ENCODE measurements around the gene RBM23. TPM values are rescaled to one million over a fixed set of nuclear protein-coding genes. Genes with fewer than 3 reads are reported as not detected.
A peak's percentile ranks its signal among the peaks of the same experiment; 100 is the strongest.

RBM23 gene
- total and polyA plus RNA-seq, 9 of the 15 experiments (the other 6 are each of a cell fraction or from before 2014, with no cell fraction given), result 46.0 to 102 (median 58.5) TPM

DNA sequence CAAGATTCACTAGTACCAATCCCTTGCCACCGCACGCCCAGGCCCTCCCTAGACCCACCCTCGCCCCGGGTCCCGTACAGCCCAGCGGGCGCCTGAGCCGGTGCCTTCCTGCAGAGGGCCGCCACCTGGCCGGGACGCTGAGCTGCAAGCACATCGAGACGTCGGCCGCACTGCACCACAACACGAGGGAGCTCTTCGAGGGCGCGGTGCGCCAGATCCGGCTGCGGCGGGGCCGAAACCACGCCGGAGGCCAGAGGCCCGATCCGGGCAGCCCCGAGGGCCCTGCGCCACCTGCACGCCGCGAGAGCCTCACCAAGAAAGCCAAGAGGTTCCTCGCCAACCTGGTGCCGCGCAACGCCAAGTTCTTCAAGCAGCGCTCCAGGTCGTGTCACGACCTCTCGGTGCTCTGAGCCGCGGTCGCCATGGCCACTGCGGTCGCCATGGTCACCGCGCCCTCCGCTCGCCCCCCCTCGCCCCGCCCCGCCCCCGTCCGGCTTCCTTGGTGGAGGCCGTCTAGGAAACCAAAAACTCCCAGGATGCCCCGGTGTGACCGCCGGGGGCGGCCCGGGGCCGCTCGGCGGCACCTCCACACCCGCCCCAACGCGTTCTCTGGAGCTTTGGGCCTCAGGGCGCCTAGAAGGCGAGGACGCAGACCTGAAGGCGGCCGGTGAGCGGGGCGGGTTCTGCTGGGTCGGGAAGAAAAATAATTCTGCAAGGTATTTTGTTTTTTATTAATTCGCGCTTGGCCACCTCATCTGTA lies 32.3 kb downstream of the RBM23 start (continued):
- no peak for TF ChIP-seq XRCC4 (IDR thresholded peaks at IDR 0.05; ENCODE audit: extremely low read depth, insufficient read depth, insufficient read length)
- TF ChIP-seq FOSL1 (tag; conservative IDR thresholded peaks at IDR 0.05), result 0 out of 2 replicates have a peak, but pooled peaks have one; percentile 45
- TF ChIP-seq PHB (CRISPR knock-in tag; IDR thresholded peaks at IDR 0.05), result no peak
- TF ChIP-seq ZNF586 (CRISPR knock-in tag; conservative IDR thresholded peaks at IDR 0.05), result no peak
- TF ChIP-seq, protein P1, sequence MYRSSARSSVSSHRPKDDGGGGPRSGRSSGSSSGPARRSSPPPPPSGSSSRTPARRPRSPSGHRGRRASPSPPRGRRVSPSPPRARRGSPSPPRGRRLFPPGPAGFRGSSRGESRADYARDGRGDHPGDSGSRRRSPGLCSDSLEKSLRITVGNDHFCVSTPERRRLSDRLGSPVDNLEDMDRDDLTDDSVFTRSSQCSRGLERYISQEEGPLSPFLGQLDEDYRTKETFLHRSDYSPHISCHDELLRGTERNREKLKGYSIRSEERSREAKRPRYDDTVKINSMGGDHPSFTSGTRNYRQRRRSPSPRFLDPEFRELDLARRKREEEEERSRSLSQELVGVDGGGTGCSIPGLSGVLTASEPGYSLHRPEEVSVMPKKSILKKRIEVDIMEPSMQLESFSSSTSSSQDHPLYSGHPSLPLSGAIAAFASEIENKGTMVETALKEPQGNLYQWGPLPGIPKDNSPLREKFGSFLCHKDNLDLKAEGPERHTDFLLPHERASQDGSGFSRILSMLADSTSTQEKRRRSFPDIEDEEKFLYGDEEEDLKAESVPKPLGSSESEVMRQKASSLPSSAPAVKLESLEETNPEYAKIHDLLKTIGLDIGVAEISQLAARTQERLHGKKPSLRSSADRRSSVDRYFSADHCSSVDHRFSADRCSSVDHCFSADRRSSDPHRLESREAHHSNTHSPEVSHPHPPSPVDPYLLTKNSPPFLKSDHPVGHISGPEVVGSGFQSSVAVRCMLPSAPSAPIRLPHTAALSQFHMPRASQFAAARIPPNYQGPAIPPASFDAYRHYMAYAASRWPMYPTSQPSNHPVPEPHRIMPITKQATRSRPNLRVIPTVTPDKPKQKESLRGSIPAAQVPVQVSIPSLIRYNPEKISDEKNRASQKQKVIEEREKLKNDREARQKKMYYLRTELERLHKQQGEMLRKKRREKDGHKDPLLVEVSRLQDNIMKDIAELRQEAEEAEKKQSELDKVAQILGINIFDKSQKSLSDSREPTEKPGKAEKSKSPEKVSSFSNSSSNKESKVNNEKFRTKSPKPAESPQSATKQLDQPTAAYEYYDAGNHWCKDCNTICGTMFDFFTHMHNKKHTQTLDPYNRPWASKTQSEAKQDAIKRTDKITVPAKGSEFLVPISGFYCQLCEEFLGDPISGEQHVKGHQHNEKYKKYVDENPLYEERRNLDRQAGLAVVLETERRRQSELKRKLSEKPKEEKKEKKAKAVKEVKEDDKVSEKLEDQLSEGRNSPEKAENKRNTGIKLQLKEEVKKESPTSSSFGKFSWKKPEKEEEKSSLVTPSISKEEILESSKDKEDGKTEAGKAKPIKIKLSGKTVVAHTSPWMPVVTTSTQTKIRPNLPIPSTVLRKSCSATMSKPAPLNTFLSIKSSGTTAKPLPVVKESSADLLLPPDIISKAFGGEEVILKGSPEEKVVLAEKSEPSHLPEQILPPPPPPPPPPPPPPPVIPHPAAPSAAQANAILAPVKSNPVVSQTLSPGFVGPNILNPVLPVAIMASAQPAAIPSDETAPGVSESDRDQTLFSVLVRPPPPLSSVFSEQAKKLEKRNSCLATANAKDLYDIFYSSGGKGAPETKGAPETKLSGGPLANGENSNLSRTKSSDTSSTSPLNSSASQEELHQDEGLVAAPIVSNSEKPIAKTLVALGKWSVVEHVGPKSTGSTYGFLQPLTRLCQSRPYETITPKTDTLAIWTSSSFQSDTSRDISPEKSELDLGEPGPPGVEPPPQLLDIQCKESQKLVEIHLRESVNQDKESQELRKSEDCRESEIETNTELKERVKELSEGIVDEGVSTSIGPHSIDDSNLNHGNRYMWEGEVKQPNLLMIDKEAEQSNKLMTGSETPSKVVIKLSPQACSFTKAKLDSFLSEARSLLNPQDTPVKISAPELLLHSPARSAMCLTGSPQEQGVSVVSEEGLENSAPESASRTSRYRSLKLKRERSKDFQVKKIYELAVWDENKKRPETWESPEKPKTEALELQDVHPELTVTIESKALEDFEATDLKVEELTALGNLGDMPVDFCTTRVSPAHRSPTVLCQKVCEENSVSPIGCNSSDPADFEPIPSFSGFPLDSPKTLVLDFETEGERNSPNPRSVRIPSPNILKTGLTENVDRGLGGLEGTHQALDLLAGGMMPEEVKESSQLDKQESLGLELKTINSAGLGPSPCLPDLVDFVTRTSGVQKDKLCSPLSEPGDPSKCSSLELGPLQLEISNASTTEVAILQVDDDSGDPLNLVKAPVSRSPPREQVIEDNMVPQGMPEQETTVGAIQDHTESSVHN (IDR thresholded peaks at IDR 0.05; ENCODE audit: borderline replicate concordance in 1 of 2, low read depth in 1 of 2), result no peak
- TF ChIP-seq ZBTB8A (IDR thresholded peaks at IDR 0.05; ENCODE audit: partially characterized antibody), result no peak
- TF ChIP-seq SP2 (IDR thresholded peaks at IDR 0.05; ENCODE audit: extremely low read depth, low read depth, low read length, poor library complexity, severe bottlenecking), result no peak
- 0 out of 2 replicates have a peak, but pooled peaks have one; percentile 2 for TF ChIP-seq SMC3 (conservative IDR thresholded peaks at IDR 0.05; ENCODE audit: insufficient read depth, low read depth, low read length)
- TF ChIP-seq GTF2E2 (tag; IDR thresholded peaks at IDR 0.05), result peak; percentile 55; the same call in 1 of the 2 replicates
- TF ChIP-seq MLLT1 (IDR thresholded peaks at IDR 0.05), result no peak
- peak; percentile 35 for TF ChIP-seq GABPA (tag; conservative IDR thresholded peaks at IDR 0.05; ENCODE audit: low read depth)
- no peak for TF ChIP-seq ZNF449 (CRISPR knock-in tag; IDR thresholded peaks at IDR 0.05)
- no peak for TF ChIP-seq CBX5 (IDR thresholded peaks at IDR 0.05; ENCODE audit: borderline replicate concordance, low read depth)
- TF ChIP-seq CREB1 (IDR thresholded peaks at IDR 0.05), result no peak
- TF ChIP-seq CREB1 (CRISPR knock-in tag; IDR thresholded peaks at IDR 0.05), result peak; percentile 63; the same call in 1 of the 2 replicates
- no peak for TF ChIP-seq EP300 (IDR thresholded peaks at IDR 0.05; ENCODE audit: low read length)

All from K562 (cell line).